NK-92 treated with Interleukin-12 subunit alpha and Interleukin-12 subunit beta, amount 100 ng/mL, for 24 hours (cell line): ENCODE measurements around the gene KISS1R.

ENCODE experiments used
- DNase-seq: peaks from one replicate; lab custom pipeline; 2025; lab: John Stamatoyannopoulos, UW

The KISS1R gene

DNA sequence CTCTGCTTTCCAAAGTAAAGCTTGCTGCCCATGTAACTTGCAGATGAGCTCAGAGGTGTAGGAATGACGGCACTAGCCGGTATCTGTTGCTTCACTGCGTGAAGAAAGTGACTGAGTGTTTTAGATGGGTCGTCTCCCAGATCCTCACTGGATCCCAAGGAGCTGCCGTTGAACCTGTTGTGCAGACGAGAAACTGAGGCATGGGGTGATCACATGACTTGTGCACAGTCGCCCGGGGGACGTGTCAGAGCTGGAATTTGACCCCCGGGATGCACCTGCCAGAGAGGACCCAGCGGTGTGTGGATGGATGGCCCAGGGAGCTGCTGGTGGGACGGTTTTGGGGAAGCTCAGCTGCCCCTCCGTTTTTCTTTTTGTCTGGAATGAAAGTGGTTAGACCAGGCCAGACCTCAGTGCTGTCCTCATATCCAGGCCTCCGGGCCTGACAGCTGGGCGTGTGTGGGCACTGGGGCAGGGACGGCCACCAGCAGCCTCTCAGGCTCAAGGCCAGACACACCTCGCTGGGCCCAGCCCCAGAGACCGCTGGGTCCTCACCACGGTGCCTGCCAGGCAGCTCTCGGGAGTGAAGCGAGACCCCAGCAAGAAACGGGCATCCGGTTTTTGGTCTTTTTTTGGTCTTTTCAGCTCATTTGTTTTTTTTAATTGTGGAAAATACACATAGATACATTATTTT lies 21.2 kb downstream of the KISS1R start:
- DNase-seq, result no peak

DNA sequence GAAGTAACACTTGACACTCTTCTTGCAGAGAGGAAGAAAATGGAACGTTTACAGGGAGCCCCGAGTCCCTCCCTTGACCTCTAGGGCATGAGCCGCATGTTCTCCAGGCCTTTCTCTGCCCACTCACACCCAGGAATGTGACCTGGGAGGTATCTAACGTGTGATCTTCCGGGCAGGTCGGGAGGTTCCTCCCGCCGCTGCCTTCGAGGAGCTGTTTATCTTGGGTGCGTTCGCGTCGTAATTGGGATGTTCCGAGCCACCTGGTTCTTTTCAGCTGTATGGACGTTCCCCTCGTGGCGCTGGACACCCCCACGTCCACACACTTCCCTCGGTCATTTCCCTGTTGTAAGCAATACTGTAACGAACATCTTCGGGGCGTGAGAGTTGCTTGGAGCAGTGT lies 22.3 kb downstream of the KISS1R start:
- DNase-seq, result no peak

DNA sequence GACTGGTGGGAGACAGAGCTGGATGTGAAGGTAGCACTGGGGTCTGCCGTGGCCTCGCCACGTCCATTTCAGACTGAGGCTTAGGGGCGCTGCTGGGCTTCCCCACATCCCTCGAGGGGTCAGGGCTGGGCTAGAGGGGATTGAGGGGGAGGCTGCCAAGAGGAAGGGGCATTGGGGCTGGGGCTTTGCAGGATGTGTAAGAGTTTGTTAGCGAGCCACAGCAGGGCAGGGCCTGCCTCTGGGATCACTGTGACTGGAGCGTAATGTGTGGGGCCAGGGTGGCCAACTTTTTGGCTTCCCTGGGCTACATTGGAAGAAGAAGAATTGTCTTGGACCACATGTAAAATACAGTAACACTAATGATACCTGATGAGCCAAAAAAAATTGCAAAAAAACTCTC lies 22.8 kb downstream of the KISS1R start:
- DNase-seq, result no peak

DNA sequence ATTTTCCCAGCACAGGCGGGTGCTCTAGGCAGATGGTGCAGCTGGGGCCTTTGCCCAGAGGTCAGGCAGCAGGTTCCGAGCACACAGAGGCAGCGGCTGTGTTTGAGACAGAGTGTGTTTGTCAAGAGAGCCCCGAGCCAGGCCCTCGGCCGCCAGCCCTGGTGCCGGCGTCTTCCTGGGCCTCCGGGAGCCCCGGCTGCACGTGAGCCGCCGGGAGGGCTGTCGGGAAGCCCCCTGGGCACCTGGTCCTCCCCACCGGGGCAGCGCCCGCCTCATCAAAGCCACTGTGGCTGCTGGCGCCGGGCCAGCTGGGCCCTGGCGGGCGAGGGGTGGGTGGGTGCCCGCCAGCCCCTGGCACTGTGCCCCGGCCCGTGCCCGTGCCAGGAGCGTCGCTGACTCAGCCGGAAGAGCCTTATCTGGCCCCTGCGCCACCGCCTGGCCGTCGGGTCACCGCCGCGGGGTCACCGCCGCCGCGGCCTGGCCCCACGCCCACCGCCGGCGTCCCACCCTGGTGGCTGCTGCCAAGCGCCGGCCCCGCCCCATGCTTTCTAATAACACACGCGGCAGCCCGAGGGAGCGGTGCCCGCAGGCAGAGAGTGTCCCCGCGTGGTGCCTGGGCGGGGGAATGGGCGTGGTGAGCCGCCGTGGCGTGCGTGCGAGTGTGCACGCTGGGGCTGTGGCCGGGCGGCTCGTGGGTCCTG lies 23.6 kb downstream of the KISS1R start:
- DNase-seq, result no peak

DNA sequence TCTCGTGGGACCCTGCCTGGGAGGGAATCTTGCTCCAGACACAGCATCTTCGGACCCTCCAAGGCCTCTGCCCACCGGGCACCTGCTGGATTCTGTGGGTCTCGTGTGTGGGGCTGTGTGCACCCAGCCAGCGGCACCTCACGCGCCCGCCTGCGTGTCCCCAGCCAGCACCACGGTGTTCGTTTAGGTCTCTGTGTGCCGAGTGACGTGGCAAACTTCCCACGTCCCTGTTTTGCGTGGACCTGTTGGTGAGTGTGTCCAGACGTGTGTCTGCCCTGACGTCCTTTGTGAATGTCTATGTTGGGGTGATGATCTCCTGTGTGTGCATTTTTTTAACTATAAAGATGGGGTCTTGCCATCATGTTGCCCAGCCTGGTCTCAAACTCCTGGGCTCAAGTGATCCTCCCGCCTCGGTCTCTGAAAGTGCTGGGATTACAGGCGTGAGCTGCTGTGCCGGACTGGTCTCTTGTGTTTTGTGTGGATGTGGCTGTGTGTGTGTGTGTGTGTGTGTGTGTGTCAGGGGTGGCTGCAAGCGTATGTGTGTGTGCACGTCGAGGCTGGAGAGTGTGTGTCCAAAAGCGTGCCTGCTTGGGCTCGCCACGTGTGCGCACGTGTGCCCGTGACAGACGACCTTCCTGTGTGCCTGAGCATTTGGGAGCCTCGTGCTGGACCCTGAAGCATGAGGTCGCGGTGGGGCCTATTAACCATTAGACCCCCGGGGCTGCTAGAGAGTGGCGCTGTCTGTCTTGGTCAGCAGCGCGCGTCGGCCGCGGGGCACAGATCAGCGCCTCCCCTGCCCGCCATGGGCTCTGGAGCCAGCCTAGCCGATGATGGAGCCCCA lies 24.4 kb downstream of the KISS1R start:
- DNase-seq, result no peak

DNA sequence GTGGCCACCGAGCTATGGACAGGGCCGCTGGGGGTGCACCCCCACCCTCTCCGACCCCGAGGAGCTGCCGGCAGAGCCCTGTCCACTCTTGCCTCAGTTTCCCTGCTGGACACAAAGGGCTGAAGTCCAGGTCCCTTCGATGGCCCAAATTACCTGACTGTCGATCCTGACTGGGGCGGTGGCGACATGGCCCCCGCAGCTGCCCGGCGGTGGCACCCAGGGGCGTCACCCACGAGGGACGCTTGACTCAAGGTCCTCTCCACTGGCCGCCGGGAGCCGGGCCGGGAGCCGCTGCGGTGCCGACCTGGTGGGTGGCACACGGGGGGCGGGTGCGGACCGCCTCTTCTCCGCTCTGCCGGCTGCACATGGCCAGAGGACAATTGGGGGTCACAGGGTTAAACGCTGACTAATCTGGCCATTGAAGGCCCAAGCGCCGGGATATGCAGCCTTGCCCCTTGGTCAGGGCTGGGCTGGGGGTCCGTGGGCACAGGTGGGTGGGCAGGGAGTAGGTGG lies 25.1 kb downstream of the KISS1R start:
- no peak for DNase-seq

DNA sequence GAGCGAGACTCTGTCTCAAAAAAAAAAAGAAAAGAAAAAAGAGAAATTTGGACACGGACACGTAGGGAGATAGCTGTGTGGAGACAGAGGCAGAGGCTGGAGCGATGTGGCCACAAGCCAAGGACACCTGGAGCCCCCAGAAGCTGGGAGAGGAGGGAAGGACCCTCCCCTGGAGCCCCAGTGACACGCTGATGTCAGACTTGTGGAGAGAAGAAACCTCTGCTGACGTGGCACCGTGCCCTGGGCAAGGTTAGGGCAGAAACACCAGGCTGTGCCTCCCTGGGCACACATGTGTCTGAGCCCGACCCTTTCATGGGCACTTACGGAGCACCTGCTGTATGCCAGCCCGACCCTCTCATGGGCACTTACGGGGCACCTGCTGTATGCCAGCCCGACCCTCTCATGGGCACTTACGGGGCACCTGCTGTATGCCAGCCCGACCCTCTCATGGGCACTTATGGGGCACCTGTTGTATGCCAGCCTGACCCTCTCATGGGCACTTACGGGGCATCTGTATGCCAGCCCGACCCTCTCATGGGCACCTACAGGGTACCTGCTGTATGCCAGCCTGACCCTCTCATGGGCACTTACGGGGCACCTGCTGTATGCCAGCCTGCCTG lies 26.5 kb downstream of the KISS1R start:
- DNase-seq, result no peak

DNA sequence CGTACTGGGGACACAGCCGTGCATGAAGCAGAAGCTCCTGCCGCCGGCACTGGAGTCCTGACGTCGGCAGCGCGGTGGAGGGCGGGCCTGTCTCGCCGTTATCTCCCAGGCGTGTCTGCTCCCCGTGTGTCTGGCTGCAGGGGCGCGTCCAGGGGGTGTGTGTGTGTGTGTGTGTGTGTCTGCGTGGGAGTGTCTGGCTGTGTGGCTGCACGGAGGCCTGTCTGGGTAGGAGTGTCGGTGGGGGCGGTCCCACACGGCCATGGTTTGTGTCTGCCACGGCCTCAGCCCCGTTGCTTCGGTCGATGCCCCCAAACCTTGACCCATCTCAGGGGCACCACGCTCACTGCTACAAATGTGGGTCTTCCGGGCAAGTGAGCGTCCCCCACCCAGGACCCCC lies 27.0 kb downstream of the KISS1R start:
- DNase-seq, result no peak

DNA sequence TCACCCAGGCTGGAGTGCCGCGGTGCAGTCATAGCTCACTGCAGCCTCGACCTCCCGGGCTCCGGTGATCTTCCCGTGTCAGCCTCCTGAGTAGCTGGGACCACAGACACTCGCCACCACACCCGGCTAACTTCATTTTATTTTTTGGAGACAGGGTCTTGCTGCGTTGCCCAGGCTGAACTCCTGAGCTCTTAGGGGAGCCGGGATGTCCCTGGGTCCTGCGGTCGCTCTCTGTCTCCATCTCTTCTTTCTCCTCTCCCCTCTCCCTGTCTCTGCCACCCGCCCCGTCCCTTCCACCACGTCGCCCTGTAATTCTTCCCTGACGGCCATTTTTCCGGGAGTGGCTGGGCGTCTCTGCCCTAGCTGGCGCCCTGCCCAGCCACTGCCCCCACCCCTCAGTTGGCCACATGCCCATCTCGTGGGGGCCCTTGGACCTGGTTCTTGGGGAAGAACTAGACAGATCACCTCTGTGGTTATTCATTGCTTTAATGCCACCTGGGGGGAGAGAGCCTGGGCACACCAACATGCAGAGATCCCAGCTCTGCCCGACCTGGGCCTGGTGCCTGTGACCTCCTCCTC lies 27.6 kb downstream of the KISS1R start:
- DNase-seq, result no peak

DNA sequence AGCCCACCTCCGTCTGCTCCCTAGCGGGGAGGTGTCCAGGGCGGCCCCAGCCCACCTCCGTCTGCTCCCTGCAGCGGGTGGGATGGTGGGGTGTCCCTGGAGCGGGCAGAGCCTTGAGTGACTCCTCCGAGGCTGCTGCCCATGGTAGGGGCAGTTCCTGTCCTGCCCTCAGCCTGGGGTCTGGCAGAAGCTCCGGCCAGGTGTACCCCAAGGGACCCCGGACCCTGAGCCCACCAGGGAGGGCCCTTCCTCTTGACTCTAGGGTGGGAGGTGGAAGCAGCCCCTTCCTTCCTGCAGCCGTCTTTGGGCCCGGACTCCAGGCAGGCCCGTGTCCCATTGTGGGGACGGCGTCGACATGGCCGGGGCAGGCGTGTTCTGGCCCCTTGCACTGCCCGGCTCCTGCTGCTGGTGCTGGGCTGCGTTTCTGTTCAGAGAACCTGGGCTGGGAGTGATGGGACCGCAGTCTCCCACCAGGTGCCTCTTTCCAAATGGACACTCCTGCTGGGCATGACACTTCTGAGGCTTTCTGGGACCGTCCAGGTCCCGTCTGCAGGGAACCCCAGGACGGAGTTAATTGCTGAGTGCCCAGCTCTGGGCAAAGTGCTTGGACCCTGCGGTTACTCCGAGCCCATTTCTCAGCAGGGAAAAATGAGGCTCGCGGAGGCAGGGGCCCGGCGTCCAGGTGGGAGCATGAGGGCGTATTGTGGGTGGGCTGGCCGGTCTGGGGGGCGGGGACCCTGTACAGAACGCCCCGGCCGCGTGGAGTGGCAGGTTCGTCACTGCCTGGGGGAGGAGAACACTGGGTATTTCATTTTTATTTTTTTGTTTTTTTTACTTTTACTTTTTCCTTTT lies 28.5 kb downstream of the KISS1R start:
- no peak for DNase-seq

DNA sequence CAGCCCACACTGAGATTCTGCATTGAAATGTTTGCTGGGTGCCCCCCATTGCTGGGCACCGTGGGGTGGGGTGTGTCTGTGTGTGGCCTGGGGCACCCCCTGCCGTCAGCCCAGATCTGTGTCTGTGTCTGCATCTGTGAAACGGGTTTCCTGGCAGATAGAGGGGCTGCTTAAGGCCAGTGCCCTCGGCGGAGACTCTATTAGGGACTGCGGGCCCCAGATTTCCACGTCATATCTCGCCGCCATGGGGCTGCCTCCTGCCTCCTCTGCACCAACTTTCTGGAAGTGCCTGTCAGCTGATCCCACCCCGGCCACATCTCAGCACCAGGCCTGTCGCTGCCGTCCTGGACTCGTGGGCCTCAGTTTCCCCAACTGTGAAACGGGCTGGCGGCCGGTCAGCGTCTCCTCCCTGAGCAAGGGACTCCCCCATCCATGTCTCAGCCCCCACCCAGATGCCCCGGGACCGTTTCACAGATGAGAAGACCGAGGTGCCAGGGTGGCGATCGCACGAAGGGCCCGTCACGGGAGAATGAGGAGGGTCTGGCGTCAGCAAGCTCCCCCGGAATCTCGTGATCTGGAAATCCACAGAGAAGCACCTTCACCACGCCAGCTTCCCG lies 30.1 kb downstream of the KISS1R start:
- DNase-seq, result no peak

DNA sequence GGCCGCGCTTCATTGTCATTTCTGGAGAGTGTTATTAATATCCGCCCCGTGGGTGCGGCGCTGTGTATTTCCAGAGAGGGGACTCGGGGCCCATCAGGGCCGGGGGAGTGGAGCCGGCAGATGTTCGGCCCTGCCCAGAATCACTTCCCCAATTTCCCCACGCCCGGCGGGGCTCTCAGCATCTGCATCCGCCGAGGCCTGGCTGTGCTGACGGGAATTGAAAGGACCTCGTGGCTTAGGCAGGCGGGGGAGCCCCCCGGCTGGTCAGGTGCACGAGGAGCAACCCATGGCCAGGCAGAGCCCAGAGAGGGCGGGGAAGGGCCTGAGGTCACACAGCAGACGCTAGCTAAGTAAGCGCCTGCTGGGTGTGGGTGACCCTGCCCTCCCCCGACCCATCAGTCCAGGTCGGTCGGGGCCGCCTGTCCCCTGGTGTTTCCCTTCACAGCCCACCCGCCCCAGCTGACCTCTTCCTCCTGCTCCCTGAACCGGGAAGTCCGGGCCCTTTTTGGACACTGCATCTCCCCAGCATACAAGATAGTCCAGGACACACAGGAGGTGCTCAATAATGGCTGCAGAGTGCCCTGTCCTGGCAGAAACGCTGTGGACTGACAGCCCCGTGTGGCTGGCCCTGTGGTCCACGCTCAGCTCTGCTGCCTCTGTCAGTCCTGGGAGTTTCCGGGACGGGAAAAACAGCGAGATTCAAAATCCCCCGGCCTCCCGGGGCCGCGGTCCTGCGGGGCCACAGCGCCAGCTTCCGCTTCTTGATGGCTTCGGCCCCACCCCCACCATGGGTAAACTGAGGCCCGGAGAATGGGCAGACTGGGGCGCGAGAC lies 30.8 kb downstream of the KISS1R start:
- DNase-seq, result no peak

DNA sequence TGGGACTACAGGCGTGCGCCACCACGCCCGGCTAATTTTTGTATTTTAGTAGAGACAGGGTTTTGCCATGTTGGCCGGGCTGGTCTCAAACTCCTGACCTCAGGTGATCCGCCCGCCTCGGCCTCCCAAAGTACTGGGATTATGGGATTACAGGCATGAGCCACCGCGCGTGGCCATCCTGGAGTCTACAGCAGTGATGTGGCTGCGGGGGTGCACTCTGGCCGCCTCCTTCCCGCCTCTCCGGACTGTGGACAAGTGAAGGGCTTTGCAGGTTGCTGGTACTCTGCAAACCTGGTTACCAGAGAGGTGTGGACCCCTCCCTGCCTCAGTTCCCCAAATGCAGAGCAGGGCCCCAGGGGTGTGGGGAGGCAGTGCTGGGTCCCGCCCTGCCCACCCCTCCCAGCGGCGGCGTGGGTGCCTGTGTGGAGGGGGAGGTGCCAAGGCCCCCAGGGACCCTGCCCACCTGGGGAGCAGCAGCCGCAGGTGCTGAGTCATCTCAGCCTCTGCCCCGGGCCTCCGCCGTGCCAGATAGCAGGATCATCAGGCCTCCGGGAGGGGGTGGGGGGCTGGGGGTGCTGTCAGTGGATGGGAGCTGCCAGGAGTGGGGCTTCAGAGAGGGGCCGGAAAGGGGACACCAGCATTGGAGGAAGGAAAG lies 31.8 kb downstream of the KISS1R start:
- DNase-seq, result no peak

DNA sequence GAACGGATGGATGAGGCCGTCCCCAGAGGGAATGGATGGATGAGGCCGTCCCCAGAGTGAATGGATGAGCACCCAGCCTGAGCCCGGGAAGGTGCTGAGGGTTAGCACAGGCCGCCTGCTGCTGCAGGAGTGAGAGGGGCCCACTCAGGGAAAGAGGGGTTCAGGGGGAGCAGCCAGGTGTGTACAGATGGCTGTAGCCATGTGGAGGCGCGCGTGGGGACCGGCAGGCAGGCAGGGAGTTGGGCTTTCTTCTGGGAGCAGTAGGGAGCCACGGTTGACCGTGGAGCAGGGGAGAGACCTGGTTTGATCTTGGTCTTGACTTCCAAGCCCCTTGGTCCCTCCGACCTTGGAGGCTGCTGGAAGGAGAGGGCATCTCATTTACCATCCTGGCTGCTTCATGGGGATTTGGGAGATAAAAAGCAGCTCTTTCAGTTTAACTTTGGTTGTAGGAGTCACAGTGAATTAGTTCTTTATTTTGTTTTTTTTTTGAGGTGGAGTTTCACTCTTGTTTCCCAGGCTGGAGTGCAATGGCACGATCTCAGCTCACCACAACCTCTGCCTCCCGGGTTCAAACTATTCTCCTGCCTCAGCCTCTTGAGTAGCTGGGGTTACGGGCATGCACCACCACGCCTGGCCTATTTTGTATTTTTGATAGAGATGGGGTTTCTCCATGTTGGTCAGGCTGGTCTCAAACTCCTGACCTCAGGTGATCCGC lies 33.4 kb downstream of the KISS1R start:
- DNase-seq, result no peak

DNA sequence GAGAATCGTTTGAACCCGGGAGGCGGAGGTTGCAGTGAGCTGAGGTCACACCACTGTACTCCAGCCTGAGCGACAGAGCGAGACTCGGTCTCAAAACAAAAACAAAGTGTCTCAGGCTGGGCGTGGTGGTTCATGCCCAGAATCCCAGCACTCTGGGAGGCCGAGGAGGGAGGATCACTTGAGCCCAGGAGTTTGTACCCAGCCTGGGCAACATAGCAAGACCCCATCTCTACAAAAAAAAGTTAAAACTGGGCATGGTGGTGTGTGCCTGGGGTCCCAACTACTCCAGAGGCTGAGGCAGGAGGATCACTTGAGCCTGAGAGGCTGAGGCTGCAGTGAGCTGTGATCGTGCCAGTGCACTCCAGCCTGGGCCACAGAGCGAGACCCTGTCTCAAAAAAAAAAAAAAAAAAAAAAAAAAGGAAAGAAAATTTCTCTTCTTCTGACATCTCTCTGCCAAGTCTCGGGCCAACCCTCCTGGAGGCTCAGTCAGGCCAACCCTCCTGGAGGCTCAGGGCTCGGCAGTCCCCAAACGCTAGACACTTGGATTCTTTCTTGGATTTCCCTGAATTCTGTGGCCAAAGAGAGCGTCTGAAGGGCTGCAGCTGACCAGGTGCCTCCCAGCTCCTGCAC lies 35.0 kb downstream of the KISS1R start:
- no peak for DNase-seq

DNA sequence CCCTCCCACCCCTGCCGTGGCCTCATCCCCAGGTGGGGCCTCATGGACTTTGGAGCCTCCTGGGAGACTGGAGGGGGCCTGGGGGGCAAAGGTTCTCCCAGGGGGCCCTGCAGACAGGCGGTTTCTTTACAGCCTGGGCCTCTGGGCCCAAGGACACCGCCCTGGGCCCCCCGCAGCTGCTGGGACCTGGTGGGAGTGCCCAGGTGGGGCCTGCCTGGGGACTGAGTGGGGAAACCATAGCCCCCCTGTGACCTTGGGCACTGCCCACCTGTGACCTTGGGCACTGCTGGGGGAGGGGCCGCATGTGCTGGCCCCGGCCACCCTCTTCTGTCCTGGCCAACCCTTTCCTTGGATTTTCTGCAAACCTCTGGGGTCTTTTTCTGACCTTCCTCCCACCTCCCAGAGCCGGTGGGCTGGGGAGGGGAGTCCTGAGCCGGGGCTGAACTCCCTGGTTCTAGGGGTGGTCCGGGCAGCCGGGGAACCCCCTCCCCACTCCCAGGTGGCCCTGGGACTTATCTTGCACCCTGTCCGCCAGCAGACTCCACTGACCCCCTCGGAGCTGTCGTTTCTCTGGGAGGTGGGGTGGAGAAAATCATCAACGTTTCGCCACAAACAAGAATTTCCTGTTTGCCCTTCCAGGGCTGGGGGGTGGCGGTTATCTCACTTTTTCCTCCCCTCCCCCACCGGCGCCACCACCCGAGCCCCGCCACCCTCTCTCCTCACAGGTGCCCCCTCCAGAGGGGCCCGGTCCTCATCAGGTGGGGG lies 35.7 kb downstream of the KISS1R start:
- no peak for DNase-seq
